OCI-LY1 (cell line): ENCODE data around the gene CCK.

ENCODE experiments used
- H2AFZ ChIP-seq: fragments of 200-600 bp; sonication (generic), shearing (Covaris generic); 2 replicates; pipeline ENCODE4 v1.6.0; 2014; ENCODE audit warnings: antibody characterized with exemption, mild to moderate bottlenecking, low read length
- H3F3A ChIP-seq: fragments of 200-600 bp; sonication (generic), shearing (Covaris generic); 2 replicates; pipeline ENCODE4 v1.6.0; 2014; ENCODE audit warnings: mild to moderate bottlenecking, antibody characterized with exemption, low read length, moderate library complexity; ENCODE audit not compliant: insufficient read depth
- H3K27ac ChIP-seq: fragments of 200-600 bp; sonication (generic); 2 replicates; pipeline ENCODE4 v1.5.1; 2014; ENCODE audit warnings: low read length, mixed run types, mild to moderate bottlenecking, low read depth; ENCODE audit not compliant: poor library complexity, severe bottlenecking
- H3K27me3 ChIP-seq: fragments of 200-600 bp; sonication (generic); 2 replicates; pipeline ENCODE4 v1.6.0; 2014; ENCODE audit warnings: antibody characterized with exemption, mild to moderate bottlenecking, low read length, moderate library complexity; ENCODE audit not compliant: insufficient read depth
- H3K36me3 ChIP-seq: fragments of 200-600 bp; sonication (generic); 2 replicates; pipeline ENCODE4 v1.6.1; 2014; ENCODE audit warnings: mild to moderate bottlenecking, antibody characterized with exemption, low read length, moderate library complexity, mixed read lengths; ENCODE audit not compliant: insufficient read depth
- H3K4me1 ChIP-seq: fragments of 200-600 bp; sonication (generic); 2 replicates; pipeline ENCODE4 v1.5.1; 2014; ENCODE audit warnings: mild to moderate bottlenecking, low read length, moderate library complexity; ENCODE audit not compliant: insufficient read depth, severe bottlenecking
- H3K4me2 ChIP-seq: fragments of 200-600 bp; sonication (generic), shearing (Covaris generic); 2 replicates; pipeline ENCODE4 v1.6.1; 2014; ENCODE audit warnings: low read length
- H3K4me3 ChIP-seq: fragments of 200-600 bp; sonication (generic); 2 replicates; pipeline ENCODE4 v1.5.1; 2014; ENCODE audit warnings: low read length, low read depth, mild to moderate bottlenecking, mixed read lengths; ENCODE audit not compliant: poor library complexity, severe bottlenecking
- H3K79me2 ChIP-seq: fragments of 200-600 bp; shearing (Covaris generic); 2 replicates; pipeline ENCODE4 v1.6.1; 2016; ENCODE audit warnings: mixed run types, low read length, mixed read lengths; ENCODE audit not compliant: insufficient read depth
- H3K9ac ChIP-seq: fragments of 200-600 bp; sonication (generic), shearing (Covaris generic); 2 replicates; pipeline ENCODE4 v1.6.1; 2014; ENCODE audit warnings: mild to moderate bottlenecking, low read length, mixed read lengths
- H3K9me2 ChIP-seq: fragments of 200-600 bp; sonication (generic), shearing (Covaris generic); 2 replicates; pipeline ENCODE4 v1.6.1; 2014; ENCODE audit warnings: low read depth, mild to moderate bottlenecking, low read length, mixed read lengths
- H3K9me3 ChIP-seq: fragments of 200-600 bp; shearing (Covaris generic); 2 replicates; pipeline ENCODE4 v1.6.1; 2014; ENCODE audit warnings: low read length, mixed read lengths
- H4K20me1 ChIP-seq: fragments of 200-600 bp; sonication (generic), shearing (Covaris generic); 2 replicates; pipeline ENCODE4 v1.6.0; 2016; ENCODE audit warnings: mild to moderate bottlenecking, low read length; ENCODE audit not compliant: insufficient read depth
- CTCF ChIP-seq: fragments of 200-600 bp; sonication (generic), shearing (Covaris generic); IDR thresholded peaks from 2 replicates; pipeline ENCODE4 v1.5.1; 2017; ENCODE audit warnings: mild to moderate bottlenecking, antibody characterized with exemption, low read length, moderate library complexity, mixed read lengths
- EZH2 ChIP-seq: fragments of 200-600 bp; sonication (generic), shearing (Covaris generic); IDR thresholded peaks from 2 replicates; pipeline ENCODE4 v1.8.0; 2017; ENCODE audit warnings: borderline replicate concordance, mixed run types, mild to moderate bottlenecking, antibody characterized with exemption, low read length, moderate library complexity, mixed read lengths

The CCK gene

GRCh38 chr3:42271786-42272185 is 5.8 kb upstream of the CCK start:
- no peak overlapping the region for H3K27ac ChIP-seq
- no peak overlapping the region for H3K4me2 ChIP-seq
- no peak overlapping the region for H3K9ac ChIP-seq
- H3K79me2 ChIP-seq: no peaks in the 10 kb centered on the region
- H3K4me1 ChIP-seq: no peaks in the 10 kb centered on the region
- H3F3A ChIP-seq: no peaks in the 10 kb centered on the region
- no peak overlapping the region for H3K4me3 ChIP-seq
- H3K36me3 ChIP-seq: no peaks in the 10 kb centered on the region
- H3K9me2 ChIP-seq: no peaks in the 10 kb centered on the region
- no peaks in the 10 kb centered on the region for H4K20me1 ChIP-seq
- no peaks in the 10 kb centered on the region for H3K27me3 ChIP-seq
- no peak for TF ChIP-seq CTCF
- no peak for TF ChIP-seq EZH2
- H3K9me3 ChIP-seq: no peaks in the 10 kb centered on the region
- H2AFZ ChIP-seq: no peak overlapping the region

DNA sequence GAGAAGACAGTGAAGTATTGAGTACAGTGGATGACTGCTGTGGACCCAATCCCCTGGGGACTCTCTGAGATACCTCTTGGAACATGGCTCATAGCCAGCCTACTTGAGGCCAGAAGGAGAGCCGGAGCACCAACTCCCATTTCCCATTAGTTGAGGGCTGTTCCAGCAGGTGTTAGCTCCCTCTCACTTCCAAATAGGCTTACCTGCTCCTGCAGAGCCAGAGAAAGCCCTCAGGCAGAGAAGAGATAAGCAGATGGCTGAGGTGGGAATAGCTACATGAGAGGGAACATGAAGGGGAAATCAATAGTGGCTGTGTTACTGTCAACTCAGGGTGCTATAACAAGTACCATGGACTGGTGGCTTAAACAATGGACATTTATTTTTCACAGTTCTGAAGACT is 4.6 kb upstream of the CCK start:
- H2AFZ ChIP-seq: no peak overlapping the region
- no peaks in the 10 kb centered on the region for H3K27me3 ChIP-seq
- H3K4me2 ChIP-seq: no peak overlapping the region
- no peaks in the 10 kb centered on the region for H3K36me3 ChIP-seq
- H3K9me3 ChIP-seq: no peaks in the 10 kb centered on the region
- TF ChIP-seq CTCF (no peak), EZH2 (no peak)
- H3K9ac ChIP-seq: no peak overlapping the region
- no peaks in the 10 kb centered on the region for H3K9me2 ChIP-seq
- no peaks in the 10 kb centered on the region for H3F3A ChIP-seq
- no peaks in the 10 kb centered on the region for H3K79me2 ChIP-seq
- no peaks in the 10 kb centered on the region for H3K4me1 ChIP-seq
- no peak overlapping the region for H3K4me3 ChIP-seq
- no peak overlapping the region for H3K27ac ChIP-seq
- no peaks in the 10 kb centered on the region for H4K20me1 ChIP-seq

GRCh38 chr3:42269647-42270046 is 3.7 kb upstream of the CCK start:
- Histone ChIP-seq H4K20me1 (no peaks in the 10 kb centered on the region), H3K27ac (no peak overlapping the region), H3K9me3 (no peaks in the 10 kb centered on the region), H3K36me3 (no peaks in the 10 kb centered on the region), H3K9ac (no peak overlapping the region), H3F3A (no peaks in the 10 kb centered on the region), H3K4me3 (no peak overlapping the region), H2AFZ (no peak overlapping the region), H3K9me2 (no peaks in the 10 kb centered on the region), H3K4me1 (no peaks in the 10 kb centered on the region), H3K27me3 (peaks cover 3% of the 10 kb centered on the region; the same call in 1 of the 2 replicates), H3K4me2 (no peak overlapping the region), H3K79me2 (no peaks in the 10 kb centered on the region)
- TF ChIP-seq CTCF (no peak), EZH2 (no peak)
